T-cell (primary cell): ENCODE results near the gene ZNF277. TPM values are rescaled to one million over a fixed set of nuclear protein-coding genes. Genes with fewer than 3 reads are reported as not detected.

Experiments
- ATAC-seq, 4 experiments: fragments of 200-7000 bp in 3 of 4; fragments of 150-1000 bp in 1 of 4; cut with Tn5 transposase; replicated peaks in 1 of 4; 1 replicate in 3 of 4; 2 replicates in 1 of 4; pipeline ENCODE4 v1.10.0; 2021; ENCODE audit warnings: moderate library complexity in 3 of 4, mild to moderate bottlenecking in 2 of 4, moderate number of reproducible peaks in 1 of 4
- CTCF ChIA-PET, 2 donors: fragments of 300-600 bp; sonication (Branson Sonifier 250); formaldehyde crosslinking; loops; one replicate each; lab custom pipeline; 2022; ENCODE audit warnings: antibody characterized with exemption in 2 of 2; lab: Charles Lee
- POLR2A ChIA-PET, 2 donors: fragments of 300-600 bp; sonication (Branson Sonifier 250); formaldehyde crosslinking; loops; one replicate each; lab custom pipeline; 2022; ENCODE audit warnings: antibody characterized with exemption in 2 of 2; lab: Charles Lee
- DNase-seq, 35 experiments: peaks; one replicate each; pipeline versions ENCODE4 v3.0.0 to v3.0.0-alpha.2; 2013 to 2023
- H3K27ac ChIP-seq: one replicate; pipeline ENCODE4 v1.5.1; 2013; ENCODE audit warnings: low read length
- H3K27me3 ChIP-seq, 2 experiments: replicated peaks in 1 of 2; 1 replicate in 1 of 2; 2 replicates in 1 of 2; pipeline versions ENCODE4 v1.6.1 to v1.7.0; 2013; ENCODE audit warnings: low read length in 1 of 2, mixed read lengths in 1 of 2; ENCODE audit not compliant: control insufficient read depth in 2 of 2, insufficient read depth in 2 of 2; ENCODE audit errors: extremely low read depth in 1 of 2
- H3K36me3 ChIP-seq, 2 donors: 1 replicate in 1 of 2; 2 replicates in 1 of 2; pipeline versions ENCODE4 v1.6.1 to v1.7.0; 2013; ENCODE audit warnings: low read length in 1 of 2; ENCODE audit not compliant: control insufficient read depth in 2 of 2, insufficient read depth in 1 of 2; ENCODE audit errors: extremely low read depth in 1 of 2
- H3K4me1 ChIP-seq, 2 experiments: 1 replicate in 1 of 2; 2 replicates in 1 of 2; pipeline versions ENCODE4 v1.6.1 to v1.7.0; 2013; ENCODE audit warnings: low read length in 2 of 2, mixed read lengths in 1 of 2; ENCODE audit not compliant: insufficient read depth in 2 of 2, control insufficient read depth in 1 of 2; ENCODE audit errors: extremely low read depth in 1 of 2
- H3K4me3 ChIP-seq, 2 donors: 1 replicate in 1 of 2; 2 replicates in 1 of 2; pipeline versions ENCODE4 v1.5.1 to v1.7.0; 2013; ENCODE audit warnings: mild to moderate bottlenecking in 2 of 2, low read length in 1 of 2, moderate library complexity in 1 of 2; ENCODE audit not compliant: control insufficient read depth in 1 of 2; ENCODE audit errors: extremely low read depth in 1 of 2
- H3K9me3 ChIP-seq: 2 replicates; pipeline ENCODE4 v1.7.0; 2013
- H3K27ac Mint-ChIP-seq, 2 donors: one replicate each; pipeline ENCODE4 v1.8.0; 2020 to 2021; ENCODE audit warnings: mild to moderate bottlenecking in 2 of 2, mixed read lengths in 2 of 2
- H3K27me3 Mint-ChIP-seq, 2 donors: one replicate each; pipeline ENCODE4 v1.8.0; 2021 to 2022; ENCODE audit warnings: mixed read lengths in 2 of 2
- H3K36me3 Mint-ChIP-seq: one replicate; pipeline ENCODE4 v1.8.0; 2021; ENCODE audit warnings: mixed read lengths
- H3K4me1 Mint-ChIP-seq, 3 donors: one replicate each; pipeline ENCODE4 v1.8.0; 2020 to 2022; ENCODE audit warnings: mixed read lengths in 3 of 3, mild to moderate bottlenecking in 1 of 3
- H3K4me3 Mint-ChIP-seq, 3 donors: one replicate each; pipeline ENCODE4 v1.8.0; 2020 to 2022; ENCODE audit warnings: mild to moderate bottlenecking in 3 of 3, mixed read lengths in 3 of 3, moderate library complexity in 3 of 3
- H3K9me3 Mint-ChIP-seq, 3 donors: one replicate each; pipeline ENCODE4 v1.8.0; 2020 to 2022; ENCODE audit warnings: mixed read lengths in 3 of 3
- WGBS: methylation state at CpG from one replicate; pipeline ENCODE4 v1.1.5; 2013; ENCODE audit warnings: missing lambda C conversion rate; ENCODE audit not compliant: insufficient coverage; 5-methylcytosine and 5-hydroxymethylcytosine counted together
- total RNA-seq, 35 experiments: library from RNA in 6 of 35; stranded (reverse) in 6 of 35; fragments of 120-200 nt in 1 of 35; gene quantifications; one replicate each; pipeline versions ENCODE4 v1.2.1 to v1.2.4 and lab custom pipeline; 2013 to 2026

ZNF277 gene
- total RNA-seq, 5 donors from 2014 or later (not counting 1 experiment from before 2014, with no cell fraction given), result 26.6 to 31.4 (median 30.2) TPM

GRCh38 chr7:112212571-112212970 is 6.1 kb downstream of the ZNF277 start:
- ChIA-PET CTCF (no interaction called here), POLR2A (no interaction called here)
- Histone ChIP-seq H3K27ac (no peak overlapping the region), H3K4me1 (peaks cover 0 to 2% of the 10 kb centered on the region in 2 experiments), H3K4me3 (no peak overlapping the region), H3K27me3 (no peaks in the 10 kb centered on the region), H3K36me3 (no peaks in the 10 kb centered on the region), H3K9me3 (no peaks in the 10 kb centered on the region)
- H3K27ac Mint-ChIP-seq, result no peak overlapping the region
- no peak overlapping the region for H3K4me3 Mint-ChIP-seq
- no peaks in the 10 kb centered on the region for H3K27me3 Mint-ChIP-seq
- H3K4me1 Mint-ChIP-seq, result peaks cover 47 to 54% (median 50%) of the 10 kb centered on the region in 3 donors
- no CpG with 5 or more reads among the region's 2 CpGs for WGBS
- ATAC-seq, result no peak
- no peak for DNase-seq
- H3K9me3 Mint-ChIP-seq, result no peaks in the 10 kb centered on the region
- peaks cover 12% of the 10 kb centered on the region for H3K36me3 Mint-ChIP-seq

- Mint-ChIP-seq H3K4me1 (peaks cover 49 to 59% (median 54%) of the 10 kb centered on the region in 3 donors), H3K36me3 (peaks cover 20% of the 10 kb centered on the region), H3K9me3 (no peaks in the 10 kb centered on the region), H3K27ac (no peak overlapping the region), H3K4me3 (no peak overlapping the region), H3K27me3 (no peaks in the 10 kb centered on the region)
- ATAC-seq (no peak), DNase-seq (no peak)
- WGBS, result no CpG with 5 or more reads among the region's 1 CpG
- Histone ChIP-seq H3K4me3 (no peak overlapping the region), H3K36me3 (no peaks in the 10 kb centered on the region), H3K27me3 (no peaks in the 10 kb centered on the region), H3K27ac (no peak overlapping the region), H3K4me1 (no peaks in the 10 kb centered on the region), H3K9me3 (no peaks in the 10 kb centered on the region)
- ChIA-PET POLR2A (no interaction called here), CTCF (no interaction called here)
Observed at GRCh38 chr7:112213735-112214134, 7.2 kb downstream of the ZNF277 start.

GRCh38 chr7:112214268-112214667 is 7.8 kb downstream of the ZNF277 start:
- Mint-ChIP-seq H3K36me3 (peaks cover 23% of the 10 kb centered on the region), H3K27ac (no peak overlapping the region), H3K27me3 (no peaks in the 10 kb centered on the region), H3K4me3 (no peak overlapping the region), H3K4me1 (peaks cover 52 to 58% (median 54%) of the 10 kb centered on the region in 3 donors), H3K9me3 (no peaks in the 10 kb centered on the region)
- no peak overlapping the region for H3K27ac ChIP-seq
- H3K36me3 ChIP-seq, result no peaks in the 10 kb centered on the region
- H3K9me3 ChIP-seq, result no peaks in the 10 kb centered on the region
- DNase-seq (no peak), ATAC-seq (no peak)
- no peaks in the 10 kb centered on the region for H3K4me1 ChIP-seq
- CTCF ChIA-PET, result no interaction called here
- POLR2A ChIA-PET, result no interaction called here
- H3K4me3 ChIP-seq, result no peak overlapping the region
- H3K27me3 ChIP-seq, result no peaks in the 10 kb centered on the region

- DNase-seq, result no peak
- no peak for ATAC-seq
- Histone ChIP-seq H3K9me3 (no peaks in the 10 kb centered on the region), H3K27ac (no peak overlapping the region), H3K4me1 (no peaks in the 10 kb centered on the region), H3K36me3 (no peaks in the 10 kb centered on the region), H3K27me3 (no peaks in the 10 kb centered on the region), H3K4me3 (no peak overlapping the region)
- H3K27me3 Mint-ChIP-seq, result no peaks in the 10 kb centered on the region
- H3K36me3 Mint-ChIP-seq, result peaks cover 24% of the 10 kb centered on the region
- 87% methylated on average over 2 of the region's 2 CpGs for WGBS
- no peaks in the 10 kb centered on the region for H3K9me3 Mint-ChIP-seq
- no peak overlapping the region for H3K27ac Mint-ChIP-seq
- ChIA-PET CTCF (no interaction called here), POLR2A (no interaction called here)
- no peak overlapping the region for H3K4me3 Mint-ChIP-seq
- peaks cover 52 to 58% (median 54%) of the 10 kb centered on the region in 3 donors for H3K4me1 Mint-ChIP-seq
Observed at GRCh38 chr7:112214883-112215282, 8.4 kb downstream of the ZNF277 start.

GRCh38 chr7:112215787-112216186 is 9.3 kb downstream of the ZNF277 start:
- peaks cover 25% of the 10 kb centered on the region for H3K36me3 Mint-ChIP-seq
- H3K4me1 ChIP-seq, result no peaks in the 10 kb centered on the region
- CTCF ChIA-PET, result interaction anchor here in 1 of 2 donors (0.6 kb wide), 1 partner anchor 781 kb away, joined by 5 read pairs; no protein-coding TSS in a partner anchor
- no peaks in the 10 kb centered on the region for H3K36me3 ChIP-seq
- no peak overlapping the region for H3K4me3 ChIP-seq
- no peak overlapping the region for H3K27ac Mint-ChIP-seq
- ATAC-seq (no peak), DNase-seq (no peak)
- no peaks in the 10 kb centered on the region for H3K9me3 Mint-ChIP-seq
- peaks cover 52 to 61% (median 56%) of the 10 kb centered on the region in 3 donors for H3K4me1 Mint-ChIP-seq
- no CpG with 5 or more reads among the region's 4 CpGs for WGBS
- H3K27me3 Mint-ChIP-seq, result no peaks in the 10 kb centered on the region
- H3K4me3 Mint-ChIP-seq, result no peak overlapping the region
- H3K27ac ChIP-seq, result no peak overlapping the region
- H3K9me3 ChIP-seq, result no peaks in the 10 kb centered on the region
- POLR2A ChIA-PET, result no interaction called here
- H3K27me3 ChIP-seq, result no peaks in the 10 kb centered on the region

- Mint-ChIP-seq H3K9me3 (no peaks in the 10 kb centered on the region), H3K4me1 (peaks cover 39 to 55% (median 47%) of the 10 kb centered on the region in 3 donors), H3K27me3 (no peaks in the 10 kb centered on the region), H3K27ac (no peak overlapping the region), H3K36me3 (peaks cover 55% of the 10 kb centered on the region), H3K4me3 (no peak overlapping the region)
- no peak for DNase-seq
- H3K4me3 ChIP-seq, result no peak overlapping the region
- CTCF ChIA-PET, result no interaction called here
- no peaks in the 10 kb centered on the region for H3K27me3 ChIP-seq
- H3K4me1 ChIP-seq, result no peaks in the 10 kb centered on the region
- H3K27ac ChIP-seq, result no peak overlapping the region
- POLR2A ChIA-PET, result no interaction called here
- no peaks in the 10 kb centered on the region for H3K9me3 ChIP-seq
- no peak for ATAC-seq
- no peaks in the 10 kb centered on the region for H3K36me3 ChIP-seq
- 89% methylated on average over 17 of the region's 20 CpGs for WGBS
Observed at GRCh38 chr7:112220877-112221434, 14.5 kb downstream of the ZNF277 start.

- no peak for DNase-seq
- no peak for ATAC-seq
- no peaks in the 10 kb centered on the region for H3K27me3 ChIP-seq
- H3K4me1 ChIP-seq, result no peaks in the 10 kb centered on the region
- H3K27ac ChIP-seq, result no peak overlapping the region
- CTCF ChIA-PET, result no interaction called here
- Mint-ChIP-seq H3K27ac (no peak overlapping the region), H3K27me3 (no peaks in the 10 kb centered on the region), H3K36me3 (peaks cover 46% of the 10 kb centered on the region), H3K4me3 (no peak overlapping the region), H3K9me3 (no peaks in the 10 kb centered on the region), H3K4me1 (peaks cover 34 to 52% (median 48%) of the 10 kb centered on the region in 3 donors)
- POLR2A ChIA-PET, result no interaction called here
- no peak overlapping the region for H3K4me3 ChIP-seq
- H3K9me3 ChIP-seq, result no peaks in the 10 kb centered on the region
- H3K36me3 ChIP-seq, result no peaks in the 10 kb centered on the region
- 100% methylated on average over 1 of the region's 3 CpGs for WGBS
Observed at GRCh38 chr7:112223310-112223709, 16.8 kb downstream of the ZNF277 start.
